ENCODE results near the gene TMEM41B.

TMEM41B gene

DNA sequence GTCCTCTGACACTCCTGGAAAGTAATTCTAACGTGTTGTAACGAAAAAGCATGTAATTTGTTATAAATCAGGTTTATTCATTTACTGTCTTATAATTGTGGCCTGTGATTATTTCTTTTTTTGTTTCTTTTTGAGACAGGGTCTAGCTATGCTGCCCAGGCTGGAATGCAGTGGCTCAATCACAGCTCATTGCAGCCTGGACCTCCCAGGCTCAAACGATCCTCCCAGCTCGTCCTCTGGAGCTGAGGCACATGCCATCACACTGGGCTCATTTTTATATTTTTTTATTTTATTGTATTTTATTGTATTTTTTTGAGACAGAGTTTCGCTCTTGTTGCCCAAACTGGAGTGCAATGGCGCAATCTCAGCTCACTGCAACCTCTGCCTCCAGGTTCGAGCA, 65.1 kb downstream of the TMEM41B start:
- TF ChIP-seq SIN3A (IDR thresholded peaks at IDR 0.05; ENCODE audit: borderline replicate concordance, insufficient read depth, low read length) (no peak), FOXP2 (optimal IDR thresholded peaks at IDR 0.05; ENCODE audit: borderline replicate concordance, extremely low read depth, extremely low read length, insufficient read depth) (no peak)

DNA sequence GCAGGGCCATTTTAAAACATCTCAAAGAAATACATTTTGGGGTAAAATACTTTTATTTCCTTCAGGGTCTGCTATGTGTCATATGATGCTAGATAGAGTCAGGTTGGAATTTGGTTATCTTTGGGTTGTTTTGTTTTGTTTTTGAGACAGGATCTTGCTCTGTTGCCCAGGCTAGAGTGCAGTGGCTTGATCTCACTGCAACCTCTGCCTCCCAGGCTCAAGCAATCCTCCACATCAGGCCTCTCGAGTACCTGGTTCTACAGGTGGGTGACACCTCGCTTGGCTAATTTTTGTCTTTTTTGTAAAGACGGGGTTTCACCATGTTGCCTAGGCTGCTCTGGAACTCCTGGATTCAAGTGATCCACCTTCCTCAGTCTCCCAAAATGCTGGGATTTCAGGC, 66.5 kb downstream of the TMEM41B start:
- TF ChIP-seq FOXP2 (optimal IDR thresholded peaks at IDR 0.05; ENCODE audit: borderline replicate concordance, extremely low read depth, extremely low read length, insufficient read depth), result no peak
- TF ChIP-seq REST (IDR thresholded peaks at IDR 0.05; ENCODE audit: insufficient read depth in 1 of 2, low read depth in 2 of 2, low read length in 2 of 2), result no peak
- no peak for TF ChIP-seq SIN3A (IDR thresholded peaks at IDR 0.05; ENCODE audit: borderline replicate concordance, insufficient read depth, low read length)
- TF ChIP-seq TAF1 (IDR thresholded peaks at IDR 0.05; ENCODE audit: borderline replicate concordance, insufficient read depth, low read length), result no peak
- no peak for TF ChIP-seq POLR2AphosphoS5 (IDR thresholded peaks at IDR 0.05; ENCODE audit: low read depth, low read length)

DNA sequence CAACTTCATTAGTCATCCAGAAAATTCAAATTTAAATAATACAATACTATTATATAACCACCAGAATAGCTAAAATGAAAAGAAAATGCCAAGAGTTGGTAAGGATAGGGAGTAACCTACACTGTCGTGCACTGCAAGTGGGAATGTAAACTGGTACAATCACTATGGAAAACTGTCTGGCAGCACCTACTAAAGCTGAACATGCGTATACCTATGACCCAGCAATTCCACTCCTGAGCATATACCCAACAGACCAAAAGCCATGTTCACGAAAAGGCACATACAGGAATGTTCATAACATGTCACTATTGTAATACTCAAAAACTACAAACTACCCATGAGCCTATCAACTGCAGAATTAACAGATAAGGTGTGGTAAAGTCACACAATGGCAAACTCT, 81.9 kb downstream of the TMEM41B start:
- TF ChIP-seq TAF1 (IDR thresholded peaks at IDR 0.05; ENCODE audit: borderline replicate concordance, insufficient read depth, low read length) (no peak), SIN3A (IDR thresholded peaks at IDR 0.05; ENCODE audit: borderline replicate concordance, insufficient read depth, low read length) (no peak)

DNA sequence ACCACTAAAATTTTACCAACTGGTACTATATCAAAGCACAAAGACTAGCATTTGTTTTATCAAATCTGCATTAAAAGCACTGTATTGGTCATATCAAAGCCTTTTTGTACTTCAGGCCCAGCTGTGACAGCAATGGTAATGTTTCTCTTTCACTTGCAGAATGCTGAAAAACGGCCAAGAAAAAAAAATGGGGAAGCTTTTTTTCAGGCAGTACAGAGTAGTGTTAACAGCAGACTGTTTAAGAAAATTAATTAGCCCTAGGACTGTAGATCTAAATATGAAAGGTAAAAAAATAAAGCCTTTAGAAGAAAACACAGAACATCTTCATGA, 82.6 kb downstream of the TMEM41B start:
- no peak for TF ChIP-seq FOXP2 (optimal IDR thresholded peaks at IDR 0.05; ENCODE audit: borderline replicate concordance, extremely low read depth, extremely low read length, insufficient read depth)
- no peak for TF ChIP-seq POLR2AphosphoS5 (IDR thresholded peaks at IDR 0.05; ENCODE audit: low read depth, low read length)
- no peak for TF ChIP-seq REST (IDR thresholded peaks at IDR 0.05; ENCODE audit: insufficient read depth in 1 of 2, low read depth in 2 of 2, low read length in 2 of 2)
- TF ChIP-seq TAF1 (IDR thresholded peaks at IDR 0.05; ENCODE audit: borderline replicate concordance, insufficient read depth, low read length), result no peak
- no peak for TF ChIP-seq SIN3A (IDR thresholded peaks at IDR 0.05; ENCODE audit: borderline replicate concordance, insufficient read depth, low read length)

Data from PFSK-1 (cell line).